Gastroesophageal sphincter (tissue), 4 donors: ENCODE data around the gene WRNIP1. TPM values are rescaled to one million over a fixed set of nuclear protein-coding genes. Genes with fewer than 3 reads are reported as not detected.

Experiments
- ATAC-seq: fragments of 150-250 bp; one replicate; pipeline ENCODE4 v1.9.1; 2016; ENCODE audit warnings: mild to moderate bottlenecking, moderate library complexity
- H3K27ac ChIP-seq, 4 donors: fragments of 200-600 bp; sonication (generic) in 3 of 4; 1 replicate in 3 of 4; 2 replicates in 1 of 4; pipeline ENCODE4 v1.5.1; 2016 to 2019
- H3K27me3 ChIP-seq: fragments of 200-600 bp; sonication (generic); one replicate; pipeline ENCODE4 v1.5.1; 2019
- H3K36me3 ChIP-seq, 2 donors: fragments of 200-600 bp; sonication (generic); one replicate each; pipeline ENCODE4 v1.5.1; 2019; ENCODE audit warnings: control low read depth in 1 of 2
- H3K4me1 ChIP-seq, 3 donors: fragments of 200-600 bp; sonication (generic); 1 replicate in 2 of 3; 2 replicates in 1 of 3; pipeline ENCODE4 v1.5.1; 2016 to 2019; ENCODE audit warnings: control low read depth in 2 of 3
- H3K4me3 ChIP-seq, 2 donors: fragments of 200-600 bp; sonication (generic); one replicate each; pipeline ENCODE4 v1.5.1; 2019; ENCODE audit warnings: mild to moderate bottlenecking in 1 of 2, moderate library complexity in 1 of 2
- H3K9me3 ChIP-seq, 3 donors: fragments of 200-600 bp; sonication (generic); one replicate each; pipeline ENCODE4 v1.5.1; 2017 to 2019; ENCODE audit warnings: control low read depth in 2 of 3
- CTCF ChIP-seq, 4 experiments: fragments of 200-600 bp in 2 of 4; fragments of 450-650 bp in 2 of 4; sonication (generic) in 1 of 4; IDR thresholded peaks; one replicate each; pipeline ENCODE4 v1.5.1; 2017 to 2019; ENCODE audit warnings: antibody characterized with exemption in 4 of 4, mild to moderate bottlenecking in 2 of 4, moderate library complexity in 2 of 4
- EP300 ChIP-seq: sonication (generic); formaldehyde crosslinking; IDR thresholded peaks from one replicate; pipeline ENCODE4 v1.6.1; 2017; ENCODE audit warnings: antibody characterized with exemption, mild to moderate bottlenecking
- POLR2A ChIP-seq, 2 donors: fragments of 450-650 bp; IDR thresholded peaks; one replicate each; pipeline ENCODE4 v1.6.1; 2017; ENCODE audit warnings: antibody characterized with exemption in 2 of 2, mild to moderate bottlenecking in 2 of 2, moderate library complexity in 1 of 2
- POLR2AphosphoS5 ChIP-seq: sonication (generic); formaldehyde crosslinking; IDR thresholded peaks from one replicate; pipeline ENCODE4 v1.6.1; 2017; ENCODE audit warnings: antibody characterized with exemption
- WGBS, 2 donors: methylation state at CpG; one replicate each; pipeline ENCODE4 v1.1.5; 2018; ENCODE audit warnings: low coverage in 1 of 2; 5-methylcytosine and 5-hydroxymethylcytosine counted together
- total RNA-seq, 4 donors: library from RNA; depleted of rRNA; stranded (reverse); fragments of >200 nt; gene quantifications; one replicate each; pipeline ENCODE4 v1.1.0, GENCODE V29; 2016

WRNIP1 gene
- total RNA-seq, 4 donors from 2014 or later = 48.1 to 66.1 (median 57.1) TPM

GRCh38 chr6:2777249-2777648 lies 12.1 kb downstream of the WRNIP1 start:
- no peak for ATAC-seq
- Histone ChIP-seq H3K4me3 (no peak overlapping the region), H3K36me3 (peaks cover 0 to 60% of the 10 kb centered on the region in 2 donors), H3K9me3 (no peaks in the 10 kb centered on the region), H3K27me3 (no peaks in the 10 kb centered on the region), H3K27ac (no peak overlapping the region), H3K4me1 (peaks cover 0 to 44% (median 0%) of the 10 kb centered on the region in 3 donors)
- 88 to 96% methylated on average over 3 of the region's 3 CpGs for WGBS, 2 donors
- TF ChIP-seq POLR2AphosphoS5 = no peak
- no peak for TF ChIP-seq EP300
- TF ChIP-seq POLR2A (IDR thresholded peaks at IDR 0.05) = no peak
- no peak for TF ChIP-seq CTCF (IDR thresholded peaks at IDR 0.05)

DNA sequence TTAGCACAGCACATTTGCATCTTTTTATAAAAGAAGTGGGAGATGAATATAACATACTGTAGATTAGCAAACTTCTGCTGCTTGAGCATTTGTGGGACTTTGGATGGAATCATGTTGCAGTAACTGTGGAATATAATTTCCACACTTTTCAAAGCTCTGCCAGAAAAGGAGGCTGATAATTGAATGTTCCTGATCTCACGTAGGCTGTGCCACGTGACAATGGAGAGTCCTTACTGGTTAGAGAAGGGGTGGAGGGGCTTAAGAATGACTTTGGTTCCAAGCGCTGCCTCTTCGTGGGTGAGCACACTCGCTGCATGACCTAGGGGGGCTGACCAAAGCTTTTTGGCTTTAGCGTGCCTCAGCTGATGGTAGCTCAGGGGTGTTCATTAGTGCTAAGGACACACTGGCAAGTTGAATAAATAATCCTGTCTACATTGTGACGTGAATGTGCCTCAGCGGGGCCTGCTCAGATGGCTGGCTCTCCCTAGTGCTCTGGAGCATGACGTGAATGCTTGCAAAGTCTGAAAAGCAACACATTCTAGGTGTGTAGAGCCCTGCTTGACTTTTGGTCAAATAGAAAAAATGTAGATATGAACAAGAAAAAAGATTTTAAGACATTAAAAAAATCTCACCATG lies 15.0 kb downstream of the WRNIP1 start:
- ATAC-seq = no peak
- Histone ChIP-seq H3K4me3 (no peak overlapping the region), H3K4me1 (peaks cover 0 to 19% (median 0%) of the 10 kb centered on the region in 3 donors), H3K9me3 (no peaks in the 10 kb centered on the region), H3K27me3 (no peaks in the 10 kb centered on the region), H3K27ac (no peak overlapping the region), H3K36me3 (peaks cover 0 to 56% of the 10 kb centered on the region in 2 donors)
- 83 to 88% methylated on average over 2 to 8 of the region's 9 CpGs for WGBS, 2 donors
- no peak for TF ChIP-seq POLR2A (IDR thresholded peaks at IDR 0.05)
- no peak for TF ChIP-seq POLR2AphosphoS5
- TF ChIP-seq EP300 = no peak
- no peak for TF ChIP-seq CTCF (IDR thresholded peaks at IDR 0.05)

DNA sequence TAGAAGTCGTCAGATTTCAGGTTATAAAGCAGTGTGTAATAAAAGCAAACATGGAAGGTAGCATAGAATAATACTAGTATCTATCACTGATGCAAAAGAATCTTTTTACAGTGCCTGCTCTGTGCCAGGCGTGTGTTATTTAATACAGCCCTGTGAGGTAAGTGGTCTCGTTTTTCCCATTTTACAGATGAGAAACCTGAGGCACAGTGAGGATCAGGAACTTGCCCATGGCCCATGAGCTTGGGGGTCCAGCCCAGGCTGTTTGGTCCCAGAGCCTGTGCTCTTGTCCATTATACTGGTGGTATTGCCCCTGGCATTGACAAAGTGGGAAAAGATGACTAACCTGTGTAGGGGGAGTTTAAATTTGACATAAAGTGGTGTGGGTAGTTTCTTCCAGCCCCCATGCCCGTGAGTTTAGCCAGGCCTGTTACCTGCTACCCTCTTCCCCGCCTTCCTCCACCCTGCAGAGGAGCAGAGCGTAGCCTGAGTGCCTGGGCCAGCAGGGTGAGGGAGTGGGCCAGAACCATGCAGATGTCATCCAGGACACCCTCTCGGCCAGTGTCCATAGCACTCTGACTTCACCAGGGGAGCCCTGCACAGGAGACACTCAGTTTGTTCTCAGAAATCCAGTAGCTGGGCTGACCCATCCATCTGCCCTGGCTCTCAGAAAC lies 16.6 kb downstream of the WRNIP1 start:
- peaks cover 0 to 72% of the 10 kb centered on the region in 2 donors for H3K36me3 ChIP-seq
- H3K4me1 ChIP-seq = peaks cover 0 to 16% (median 0%) of the 10 kb centered on the region in 3 donors
- peak; percentile 24 for ATAC-seq
- 76 to 98% methylated on average over 5 of the region's 7 CpGs for WGBS, 2 donors
- no peak overlapping the region for H3K27ac ChIP-seq
- no peaks in the 10 kb centered on the region for H3K9me3 ChIP-seq
- H3K4me3 ChIP-seq = no peak overlapping the region
- TF ChIP-seq POLR2A (IDR thresholded peaks at IDR 0.05) (no peak), EP300 (no peak), POLR2AphosphoS5 (no peak), CTCF (IDR thresholded peaks at IDR 0.05) (no peak)
- H3K27me3 ChIP-seq = no peaks in the 10 kb centered on the region

GRCh38 chr6:2782356-2782708 lies 17.1 kb downstream of the WRNIP1 start:
- 83 to 100% methylated on average over 1 to 4 of the region's 9 CpGs for WGBS, 2 donors
- Histone ChIP-seq H3K9me3 (no peaks in the 10 kb centered on the region), H3K27ac (no peak overlapping the region), H3K27me3 (no peaks in the 10 kb centered on the region), H3K4me1 (peaks cover 0 to 14% (median 0%) of the 10 kb centered on the region in 3 donors), H3K36me3 (peaks cover 0 to 77% of the 10 kb centered on the region in 2 donors), H3K4me3 (no peak overlapping the region)
- ATAC-seq = no peak
- TF ChIP-seq POLR2A (IDR thresholded peaks at IDR 0.05) (no peak), CTCF (IDR thresholded peaks at IDR 0.05) (no peak), EP300 (no peak), POLR2AphosphoS5 (no peak)

DNA sequence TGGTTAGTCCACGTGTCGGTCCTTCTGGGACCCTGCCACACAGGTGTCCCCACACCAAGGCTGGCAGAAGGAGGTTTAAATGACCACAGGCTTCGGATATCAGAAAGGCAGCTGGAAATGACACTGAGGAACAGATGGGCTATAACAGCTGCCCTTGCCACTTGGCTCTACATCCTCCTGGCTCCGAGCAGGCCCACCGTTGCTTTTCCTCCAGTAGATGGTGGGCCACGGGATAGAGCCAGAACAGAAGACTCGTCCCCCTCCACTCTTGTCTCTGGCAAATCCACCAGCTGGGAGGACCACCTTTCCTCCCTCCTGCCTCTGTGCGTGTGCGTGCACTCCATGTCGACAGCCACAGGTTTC lies 17.6 kb downstream of the WRNIP1 start:
- ATAC-seq = no peak
- peaks cover 0 to 81% of the 10 kb centered on the region in 2 donors for H3K36me3 ChIP-seq

More for the DNA sequence above, 17.6 kb downstream of the WRNIP1 start:
- Histone ChIP-seq H3K27ac (no peak overlapping the region), H3K4me1 (peaks cover 0 to 9% (median 0%) of the 10 kb centered on the region in 3 donors), H3K4me3 (no peak overlapping the region), H3K27me3 (no peaks in the 10 kb centered on the region), H3K9me3 (no peaks in the 10 kb centered on the region)
- TF ChIP-seq POLR2AphosphoS5 = no peak
- no peak for TF ChIP-seq EP300
- no peak for TF ChIP-seq POLR2A (IDR thresholded peaks at IDR 0.05)
- no peak for TF ChIP-seq CTCF (IDR thresholded peaks at IDR 0.05)
- 65 to 74% methylated on average over 3 to 7 of the region's 10 CpGs for WGBS, 2 donors
